Body of pancreas (tissue), 4 donors: Measurements from ENCODE around the gene ENTPD2. TPM values are rescaled to one million over a fixed set of nuclear protein-coding genes. Genes with fewer than 3 reads are reported as not detected.

Experiments used
- ATAC-seq: fragments of 150-250 bp; one replicate; pipeline ENCODE4 v1.9.1; 2016
- DNase-seq, 4 donors: peaks; one replicate each; pipeline ENCODE4 v3.0.0-alpha.2; 2019
- H3K27ac ChIP-seq, 4 donors: fragments of 200-600 bp; sonication (generic); 1 replicate in 3 of 4; 2 replicates in 1 of 4; pipeline versions ENCODE4 v1.5.1 to v1.6.1; 2016 to 2019; ENCODE audit warnings: mild to moderate bottlenecking in 1 of 4, mixed read lengths in 1 of 4, moderate library complexity in 1 of 4
- H3K27me3 ChIP-seq, 2 donors: fragments of 200-600 bp; sonication (generic); one replicate each; pipeline ENCODE4 v1.6.0; 2016; ENCODE audit warnings: mild to moderate bottlenecking in 1 of 2
- H3K36me3 ChIP-seq, 2 donors: fragments of 200-600 bp; sonication (generic); replicated peaks in 1 of 2; 2 replicates each; pipeline ENCODE4 v1.5.1; 2016; ENCODE audit warnings: low read depth in 2 of 2; ENCODE audit not compliant: insufficient read depth in 1 of 2
- H3K4me1 ChIP-seq: fragments of 200-600 bp; sonication (generic); one replicate; pipeline ENCODE4 v1.6.0; 2016
- H3K4me3 ChIP-seq, 2 donors: fragments of 200-600 bp; sonication (generic); 1 replicate in 1 of 2; 2 replicates in 1 of 2; pipeline ENCODE4 v1.5.1; 2016 to 2019
- H3K9me3 ChIP-seq, 3 donors: fragments of 200-600 bp; sonication (generic); 1 replicate in 2 of 3; 2 replicates in 1 of 3; pipeline ENCODE4 v1.5.1; 2016
- CTCF ChIP-seq, 7 experiments: fragments of 450-650 bp in 4 of 7; fragments of 200-600 bp in 3 of 7; sonication (generic) in 3 of 7; IDR thresholded peaks; one replicate each; pipeline ENCODE4 v1.5.1; 2016 to 2019; ENCODE audit warnings: antibody characterized with exemption in 7 of 7
- POLR2A ChIP-seq, 3 donors: fragments of 450-650 bp; IDR thresholded peaks; one replicate each; pipeline ENCODE4 v1.6.1; 2016; ENCODE audit warnings: antibody characterized with exemption in 3 of 3, mild to moderate bottlenecking in 2 of 3
- WGBS, 2 donors: methylation state at CpG; one replicate each; pipeline ENCODE4 v1.1.5; 2017; 5-methylcytosine and 5-hydroxymethylcytosine counted together
- intact Hi-C: fragments of 100-400 bp; cut with DNase I; formaldehyde crosslinking; loops from one replicate; pipeline ENCODE4 v1.15.1; 2023
- total RNA-seq, 2 donors: library from RNA; depleted of rRNA; stranded (reverse); fragments of >200 nt; gene quantifications; one replicate each; pipeline ENCODE4 v1.1.0, GENCODE V29; 2016

Gene ENTPD2
- total RNA-seq, 2 donors from 2014 or later: 1.3 to 1.6 TPM

DNA sequence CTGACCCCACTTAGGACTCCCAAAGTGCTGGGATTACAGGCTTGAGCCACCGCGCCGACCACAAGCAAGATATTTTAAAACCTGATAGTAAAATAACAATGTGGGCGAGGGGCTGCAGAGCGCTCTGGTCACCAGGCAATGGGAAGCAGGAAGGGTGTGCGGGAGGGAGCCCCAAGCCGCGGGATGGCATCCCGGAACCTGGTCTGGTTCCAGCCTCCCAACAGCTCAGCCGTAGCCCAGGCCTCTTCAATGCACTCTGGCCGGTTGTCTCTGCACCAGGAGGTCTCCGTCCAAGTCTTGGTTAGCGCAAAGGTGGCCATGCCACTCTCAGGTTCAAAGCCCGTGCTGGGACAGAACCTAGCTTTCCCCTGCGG is 22.8 kb upstream of the ENTPD2 start:
- DNase-seq: no peak
- 62 to 85% methylated on average over 10 to 15 of the region's 15 CpGs for WGBS, 2 donors
- Histone ChIP-seq H3K9me3 (no peaks in the 10 kb centered on the region), H3K4me3 (no peak overlapping the region), H3K4me1 (peaks cover 22% of the 10 kb centered on the region), H3K27me3 (no peaks in the 10 kb centered on the region), H3K36me3 (no peaks in the 10 kb centered on the region), H3K27ac (peak overlapping the region in 2 of 4 donors; percentile 38 to 62)
- intact Hi-C loops: no loop called here
- ATAC-seq: no peak
- TF ChIP-seq POLR2A (IDR thresholded peaks at IDR 0.05): no peak
- TF ChIP-seq CTCF (IDR thresholded peaks at IDR 0.05): no peak

GRCh38 chr9:137075275-137075775 is 21.5 kb upstream of the ENTPD2 start:
- 80 to 84% methylated on average over 11 to 12 of the region's 12 CpGs for WGBS, 2 donors
- H3K9me3 ChIP-seq: no peaks in the 10 kb centered on the region
- no peak for ATAC-seq
- no peak overlapping the region for H3K27ac ChIP-seq
- peaks cover 34% of the 10 kb centered on the region for H3K4me1 ChIP-seq
- H3K36me3 ChIP-seq: no peaks in the 10 kb centered on the region
- no peaks in the 10 kb centered on the region for H3K27me3 ChIP-seq
- intact Hi-C loops: no loop called here
- DNase-seq: no peak
- H3K4me3 ChIP-seq: no peak overlapping the region
- TF ChIP-seq CTCF (IDR thresholded peaks at IDR 0.05): no peak
- no peak for TF ChIP-seq POLR2A (IDR thresholded peaks at IDR 0.05)

- ATAC-seq (no peak), DNase-seq (no peak)
- intact Hi-C loops: no loop called here
- H3K27ac ChIP-seq: no peak overlapping the region
- no peak overlapping the region for H3K4me3 ChIP-seq
- H3K9me3 ChIP-seq: no peaks in the 10 kb centered on the region
- H3K4me1 ChIP-seq: peaks cover 40% of the 10 kb centered on the region
- H3K27me3 ChIP-seq: no peaks in the 10 kb centered on the region
- TF ChIP-seq POLR2A (IDR thresholded peaks at IDR 0.05) (no peak), CTCF (IDR thresholded peaks at IDR 0.05) (no peak)
- no peaks in the 10 kb centered on the region for H3K36me3 ChIP-seq
- 80 to 87% methylated on average over 8 to 12 of the region's 12 CpGs for WGBS, 2 donors
Measured at GRCh38 chr9:137074657-137075274, 20.9 kb upstream of the ENTPD2 start.

- Histone ChIP-seq H3K9me3 (no peaks in the 10 kb centered on the region), H3K4me1 (peaks cover 41% of the 10 kb centered on the region), H3K36me3 (no peaks in the 10 kb centered on the region), H3K27ac (no peak overlapping the region), H3K27me3 (no peaks in the 10 kb centered on the region), H3K4me3 (no peak overlapping the region)
- no peak for TF ChIP-seq CTCF (IDR thresholded peaks at IDR 0.05)
- TF ChIP-seq POLR2A (IDR thresholded peaks at IDR 0.05): no peak
- WGBS, 2 donors: 76% methylated on average over 8 of the region's 8 CpGs
- intact Hi-C loops: no loop called here
- DNase-seq (no peak), ATAC-seq (no peak)
Measured at GRCh38 chr9:137073992-137074399, 20.1 kb upstream of the ENTPD2 start.

DNA sequence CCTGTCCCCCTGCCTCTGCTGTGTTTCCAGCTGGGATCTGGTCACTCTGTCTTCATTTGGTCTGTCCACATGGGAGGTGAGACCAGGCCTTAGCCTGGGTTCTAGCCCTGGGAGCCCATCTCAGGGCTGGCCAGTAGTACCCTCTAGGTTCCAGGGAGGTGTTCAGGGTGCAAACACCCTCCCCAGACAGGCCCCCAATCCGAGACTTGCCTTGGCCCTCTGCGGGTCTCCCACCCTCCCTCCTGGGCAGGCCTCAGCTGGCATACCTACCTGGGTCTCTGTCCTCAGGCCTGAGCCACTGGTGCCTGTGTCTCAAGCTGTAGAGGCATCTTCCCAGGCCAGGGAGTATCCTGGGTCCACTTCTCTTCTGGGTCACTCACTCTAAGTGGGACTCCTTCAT is 17.4 kb upstream of the ENTPD2 start:
- Histone ChIP-seq H3K4me3 (no peak overlapping the region), H3K27ac (peak overlapping the region; percentile 40 to 88 (median 72)), H3K9me3 (no peaks in the 10 kb centered on the region), H3K4me1 (peaks cover 24% of the 10 kb centered on the region), H3K36me3 (no peaks in the 10 kb centered on the region), H3K27me3 (no peaks in the 10 kb centered on the region)
- DNase-seq (no peak), ATAC-seq (no peak)
- WGBS, 2 donors: 82 to 89% methylated on average over 2 of the region's 2 CpGs
- TF ChIP-seq CTCF (IDR thresholded peaks at IDR 0.05) (no peak), POLR2A (IDR thresholded peaks at IDR 0.05) (no peak)
- intact Hi-C loops: no loop called here
